HG03108 (cell line): ENCODE data around the gene TCP11X1.
"Not testable (repeated sequence)": the region's sequence is repeated elsewhere in the genome, so short reads cannot be mapped to it uniquely, and the experiment has no call there.

ENCODE experiments used
- ATAC-seq: cut with Tn5 transposase; IDR thresholded peaks from one replicate; pipeline ENCODE4 v1.9.1; 2021; ENCODE audit warnings: moderate library complexity; ENCODE audit not compliant: unreplicated experiment

TCP11X1 gene

DNA sequence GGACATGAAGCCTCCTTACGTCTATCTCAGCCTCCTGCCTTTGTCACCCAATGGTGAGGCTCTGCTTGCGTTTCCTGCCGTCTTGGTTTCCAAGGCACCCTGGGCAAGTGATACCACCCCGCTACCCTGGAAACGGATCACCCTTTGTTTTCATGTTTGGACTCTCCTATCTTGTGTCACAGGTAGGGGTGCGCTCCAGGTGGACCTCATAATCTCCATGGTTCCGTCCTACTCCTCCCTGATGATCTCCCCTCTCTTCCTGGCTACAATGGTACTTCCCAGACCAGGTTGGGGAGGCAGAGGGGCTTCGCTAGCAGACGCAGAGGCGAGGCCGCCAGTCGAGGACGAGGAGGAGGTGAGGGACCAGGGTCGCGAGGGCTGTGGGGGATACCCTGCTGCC, at the start of gene TCP11X1:
Gene TCP11X1, plus strand, starts transcription at position 316 of the 400 bp plus-strand sequence.
- ATAC-seq, result not testable (repeated sequence)

DNA sequence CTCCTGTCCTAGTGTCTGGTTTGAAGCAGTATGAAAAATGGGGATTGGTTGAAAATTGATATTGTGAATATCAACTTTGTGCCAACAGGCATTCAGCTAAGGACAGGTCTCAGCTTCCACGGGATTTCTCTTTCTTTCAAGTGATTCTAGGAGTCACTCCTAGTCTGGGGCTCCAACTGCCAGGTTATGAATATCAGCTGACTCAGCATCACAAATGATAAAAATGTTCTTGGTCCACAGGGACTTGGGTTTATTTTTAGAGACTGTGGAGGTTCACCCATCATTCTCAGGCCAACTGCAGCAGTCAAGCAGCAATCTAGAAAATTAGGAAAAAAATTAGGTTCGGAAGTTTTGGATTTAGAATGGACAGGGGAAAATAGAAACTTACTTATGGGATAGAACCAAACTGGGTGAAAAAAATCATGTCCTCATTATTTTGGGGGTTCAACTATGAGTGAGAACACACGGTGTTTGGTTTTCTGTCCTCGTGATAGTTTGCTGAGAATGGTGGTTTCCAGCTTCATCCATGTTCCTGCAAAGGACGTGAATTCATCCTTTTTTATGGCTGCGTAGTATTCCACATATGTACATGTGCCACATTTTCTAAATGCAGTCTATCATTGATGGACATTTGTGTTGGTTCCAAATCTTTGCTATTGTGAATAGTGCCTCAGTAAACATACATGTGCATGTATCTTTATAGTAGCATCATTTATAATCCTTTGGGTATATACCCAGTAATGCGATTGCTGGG, 29.0 kb upstream of the TCP11X1 start:
- no peak for ATAC-seq

DNA sequence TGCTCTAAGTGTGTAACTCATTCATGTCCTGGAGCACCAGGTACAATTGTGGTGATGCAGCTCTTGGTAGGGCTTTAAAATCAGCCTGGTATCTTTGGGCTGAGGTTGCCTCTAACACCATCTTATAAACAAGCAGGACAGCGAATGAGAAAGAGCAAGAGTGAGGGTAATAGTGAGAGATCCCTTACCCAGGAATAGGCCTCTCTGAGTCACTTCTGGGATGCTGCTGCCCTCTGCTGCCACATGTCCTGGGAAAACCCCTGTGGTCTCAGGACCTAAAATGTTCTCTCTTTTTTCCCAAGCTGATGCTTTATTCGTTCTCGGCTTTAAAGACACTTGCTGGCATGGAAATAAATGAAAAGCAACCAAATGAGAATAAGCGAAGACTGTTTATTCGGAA, 7.2 kb upstream of the TCP11X1 start:
- ATAC-seq, result not testable (repeated sequence)

DNA sequence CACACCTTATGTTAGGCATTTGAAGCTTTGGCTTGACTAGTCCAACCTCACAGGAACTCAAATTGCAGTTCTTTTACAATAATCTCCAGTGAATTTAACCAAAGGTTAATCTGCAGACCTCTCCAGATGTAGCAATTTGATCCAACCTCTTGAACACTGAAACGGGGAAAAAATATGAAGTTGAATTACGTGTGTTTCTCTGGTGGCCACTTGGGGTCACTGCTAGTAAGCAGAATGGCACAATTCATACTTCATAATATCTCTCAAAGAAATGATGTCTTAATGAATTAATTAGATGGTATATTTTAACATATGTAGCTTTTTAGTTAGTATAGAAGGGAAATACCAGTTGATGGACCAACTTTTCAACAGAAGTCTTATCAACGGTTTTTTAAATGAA, 1.4 kb downstream of the TCP11X1 start:
- ATAC-seq, result not testable (repeated sequence)

DNA sequence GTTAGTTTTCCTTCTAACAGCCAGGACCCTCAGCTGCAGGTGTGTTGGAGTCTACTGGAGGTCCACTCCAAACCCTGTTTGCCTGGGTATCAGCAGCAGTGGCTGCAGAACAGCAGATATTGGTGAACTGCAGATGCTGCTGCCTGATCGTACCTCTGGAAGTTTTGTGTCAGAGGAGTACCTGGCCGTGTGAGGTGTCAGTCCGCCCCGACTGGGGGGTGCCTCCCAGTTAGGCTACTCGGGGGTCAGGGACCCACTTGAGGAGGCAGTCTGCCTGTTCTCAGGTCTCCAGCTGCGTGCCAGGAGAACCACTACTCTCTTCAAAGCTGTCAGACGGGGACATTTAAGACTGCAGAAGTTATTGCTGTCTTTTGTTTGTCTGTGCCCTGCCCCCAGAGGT, 20.6 kb downstream of the TCP11X1 start:
- not testable (repeated sequence) for ATAC-seq

DNA sequence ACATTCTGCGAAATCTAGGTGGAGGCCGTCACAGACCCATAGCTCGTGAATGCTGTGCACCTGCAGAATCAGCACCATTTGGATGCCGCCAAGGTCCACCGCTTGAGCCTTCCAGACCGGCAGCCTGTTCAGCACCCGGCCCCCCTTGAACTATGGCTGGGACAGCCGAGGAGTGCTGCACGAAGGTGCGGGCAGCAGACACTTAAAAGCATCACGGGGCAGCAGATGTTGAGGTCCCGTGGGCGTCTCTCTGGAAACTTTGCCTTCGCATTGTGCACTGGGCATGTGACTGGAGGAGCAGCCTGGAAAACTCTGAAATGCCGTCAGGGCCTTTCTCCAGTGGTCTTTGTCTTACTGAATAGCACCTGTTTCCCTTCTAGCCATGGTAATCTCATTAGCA, 25.2 kb downstream of the TCP11X1 start:
- not testable (repeated sequence) for ATAC-seq

DNA sequence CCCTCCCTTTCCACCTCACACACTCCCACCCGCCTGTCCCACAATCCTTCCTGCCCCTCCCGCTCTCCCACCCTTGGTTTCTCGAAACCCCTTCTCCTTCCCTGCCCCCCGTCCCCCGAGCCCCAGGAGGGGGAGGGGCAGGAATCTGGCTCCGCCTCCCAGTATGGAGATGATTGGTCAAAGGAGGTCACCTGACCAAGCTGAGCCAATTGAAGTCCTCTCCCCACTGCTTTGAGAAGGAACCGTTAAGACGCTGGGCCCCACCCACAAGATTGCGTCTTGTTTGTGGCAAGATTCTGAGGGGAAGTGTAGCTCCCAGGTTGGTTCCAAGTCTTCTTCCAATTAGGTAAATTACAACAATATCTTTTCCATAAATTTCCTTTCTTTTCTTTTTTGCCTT, 31.8 kb downstream of the TCP11X1 start, which contains the start of gene NXF2:
Gene NXF2, plus strand, starts transcription at position 275 of the 400 bp plus-strand sequence. CDS start 59,912 bp downstream, outside the sequence.
- not testable (repeated sequence) for ATAC-seq

DNA sequence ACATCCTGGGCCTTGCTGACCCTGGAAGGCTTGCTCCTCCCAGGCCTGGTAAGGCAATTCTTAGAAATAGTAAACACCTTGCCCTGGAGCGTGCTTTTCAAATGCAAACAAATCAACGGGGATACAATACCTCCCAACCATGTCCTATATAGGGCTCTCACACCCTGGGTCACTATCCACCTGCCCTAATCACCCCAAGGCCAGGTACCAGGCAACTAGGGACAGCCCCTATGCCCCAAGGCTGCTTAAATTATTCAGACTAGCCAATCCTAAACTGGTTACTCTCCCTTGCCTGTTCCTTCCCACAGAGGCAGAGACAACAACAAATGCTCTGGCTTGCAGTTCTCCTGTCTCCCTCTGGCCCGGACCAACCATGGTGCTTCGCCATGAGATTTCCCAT, 57.1 kb downstream of the TCP11X1 start:
- ATAC-seq, result not testable (repeated sequence)
